ENCODE data around the gene ABCC1. TPM values are rescaled to one million over a fixed set of nuclear protein-coding genes. Genes with fewer than 3 reads are reported as not detected.

The ABCC1 gene
- polyA plus RNA-seq, 3 donors = 1.4 to 23.6 (median 3.0) TPM

DNA sequence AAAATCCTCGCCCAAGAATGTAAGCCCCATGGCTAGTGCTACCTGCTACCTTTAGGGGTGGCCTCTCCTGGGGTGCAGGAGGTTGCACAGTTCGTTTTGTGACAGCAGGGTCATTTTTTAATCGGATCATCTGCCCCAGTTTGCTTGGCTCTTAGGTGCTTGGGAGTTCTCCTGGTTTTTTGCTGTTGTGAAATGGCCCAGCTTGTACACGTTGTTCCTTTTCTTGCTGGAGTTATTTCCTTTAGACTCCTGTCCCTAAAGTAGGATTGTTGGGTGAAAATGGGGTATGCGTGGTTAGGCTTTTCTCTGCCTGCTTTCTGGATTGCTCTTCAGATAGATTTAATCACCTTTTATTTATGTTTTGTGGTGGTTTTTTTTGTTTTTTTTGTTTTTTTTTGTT lies 25.8 kb downstream of the ABCC1 start:
- intact Hi-C loops (cut with micrococcal nuclease) = no loop called here
- peaks cover 88% of the 10 kb centered on the region for H4K20me1 ChIP-seq (ENCODE audit: insufficient read depth, low read length)
- Mint-ChIP-seq H3K4me1 (peaks cover 26% of the 10 kb centered on the region), H3K36me3 (peaks cover 39 to 49% of the 10 kb centered on the region in 2 donors), H3K9me3 (peaks cover 31 to 45% (median 34%) of the 10 kb centered on the region in 7 donors), H3K27ac (peak overlapping the region in 5 of 7 donors; percentile 5 to 68 (median 25)), H3K4me3 (no peak overlapping the region), H3K27me3 (ENCODE audit: low read depth in 3 of 3) (no peaks in the 10 kb centered on the region)
- no peak overlapping the region for H3K4me2 ChIP-seq (replicated peaks; ENCODE audit: extremely low read depth, low read length, poor library complexity, severe bottlenecking)
- no peaks in the 10 kb centered on the region for H3K27me3 ChIP-seq (ENCODE audit: control insufficient read depth in 2 of 2, insufficient read depth in 2 of 2, low read length in 2 of 2)
- H3K4me1 ChIP-seq (ENCODE audit: control insufficient read depth in 1 of 2, insufficient read depth in 2 of 2, low read length in 2 of 2) = peaks cover 12 to 13% of the 10 kb centered on the region in 2 donors
- peaks cover 5 to 34% of the 10 kb centered on the region in 2 donors for H3K36me3 ChIP-seq (replicated peaks in 1 of 2; ENCODE audit: control insufficient read depth in 1 of 2, insufficient read depth in 2 of 2, low read length in 2 of 2)
- DNase-seq = no peak
- peaks cover 18 to 44% of the 10 kb centered on the region in 2 donors for H3K9me3 ChIP-seq (replicated peaks in 1 of 2; ENCODE audit: control insufficient read depth in 1 of 2, insufficient read depth in 1 of 2, low read length in 2 of 2)
- H3K4me3 ChIP-seq (replicated peaks in 1 of 3; ENCODE audit: low read depth in 2 of 3, low read length in 3 of 3) = no peak overlapping the region
- TF ChIP-seq, protein P1, sequence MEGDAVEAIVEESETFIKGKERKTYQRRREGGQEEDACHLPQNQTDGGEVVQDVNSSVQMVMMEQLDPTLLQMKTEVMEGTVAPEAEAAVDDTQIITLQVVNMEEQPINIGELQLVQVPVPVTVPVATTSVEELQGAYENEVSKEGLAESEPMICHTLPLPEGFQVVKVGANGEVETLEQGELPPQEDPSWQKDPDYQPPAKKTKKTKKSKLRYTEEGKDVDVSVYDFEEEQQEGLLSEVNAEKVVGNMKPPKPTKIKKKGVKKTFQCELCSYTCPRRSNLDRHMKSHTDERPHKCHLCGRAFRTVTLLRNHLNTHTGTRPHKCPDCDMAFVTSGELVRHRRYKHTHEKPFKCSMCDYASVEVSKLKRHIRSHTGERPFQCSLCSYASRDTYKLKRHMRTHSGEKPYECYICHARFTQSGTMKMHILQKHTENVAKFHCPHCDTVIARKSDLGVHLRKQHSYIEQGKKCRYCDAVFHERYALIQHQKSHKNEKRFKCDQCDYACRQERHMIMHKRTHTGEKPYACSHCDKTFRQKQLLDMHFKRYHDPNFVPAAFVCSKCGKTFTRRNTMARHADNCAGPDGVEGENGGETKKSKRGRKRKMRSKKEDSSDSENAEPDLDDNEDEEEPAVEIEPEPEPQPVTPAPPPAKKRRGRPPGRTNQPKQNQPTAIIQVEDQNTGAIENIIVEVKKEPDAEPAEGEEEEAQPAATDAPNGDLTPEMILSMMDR (IDR thresholded peaks at IDR 0.05) = no peak
- H3K79me2 ChIP-seq (ENCODE audit: insufficient read depth, low read length) = peaks cover 78% of the 10 kb centered on the region
- 88% methylated on average over 3 of the region's 5 CpGs for WGBS (ENCODE audit: insufficient coverage)
- no peak overlapping the region for H3K9ac ChIP-seq (ENCODE audit: insufficient read depth, low read length, poor library complexity, severe bottlenecking)
- no peak overlapping the region for H2AFZ ChIP-seq (ENCODE audit: insufficient read depth, low read depth, low read length, poor library complexity, severe bottlenecking)
- H3K27ac ChIP-seq (ENCODE audit: low read depth in 1 of 2, low read length in 2 of 2) = peak overlapping the region in 1 of 2 donors; percentile 7

DNA sequence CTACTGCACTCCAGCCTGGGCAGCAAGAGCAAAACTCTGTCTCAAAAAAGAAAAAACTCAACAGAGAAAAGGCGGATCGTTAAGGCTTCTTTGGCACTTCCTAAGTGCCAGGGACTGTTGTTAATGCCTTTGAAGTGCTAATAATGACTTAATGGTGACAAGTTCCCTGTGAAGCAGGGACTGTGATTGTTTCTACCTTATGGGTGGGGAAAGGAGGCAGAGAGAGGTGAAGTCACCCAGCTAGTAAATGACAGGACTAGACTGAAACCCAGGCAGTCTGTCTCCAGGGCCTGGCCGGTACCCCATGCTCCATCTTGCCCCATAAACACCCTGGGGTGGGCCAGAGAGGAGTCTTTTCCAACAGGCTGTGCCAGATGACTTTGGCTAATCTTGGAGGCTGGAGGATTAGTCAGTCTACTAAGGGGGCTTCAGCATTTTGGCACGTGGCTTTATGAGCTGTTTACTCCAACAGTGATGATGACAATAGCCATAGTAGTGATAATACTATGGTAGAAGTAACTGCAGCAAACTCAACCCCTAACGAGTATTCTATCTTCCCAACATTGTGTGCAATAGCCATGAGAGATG lies 26.9 kb downstream of the ABCC1 start:
- Histone ChIP-seq H3K9me3 (replicated peaks in 1 of 2; ENCODE audit: control insufficient read depth in 1 of 2, insufficient read depth in 1 of 2, low read length in 2 of 2) (peaks cover 29 to 44% of the 10 kb centered on the region in 2 donors), H3K4me2 (replicated peaks; ENCODE audit: extremely low read depth, low read length, poor library complexity, severe bottlenecking) (no peak overlapping the region), H3K4me3 (replicated peaks in 1 of 3; ENCODE audit: low read depth in 2 of 3, low read length in 3 of 3) (no peak overlapping the region), H3K79me2 (ENCODE audit: insufficient read depth, low read length) (peaks cover 73% of the 10 kb centered on the region), H4K20me1 (ENCODE audit: insufficient read depth, low read length) (peaks cover 78% of the 10 kb centered on the region), H3K9ac (ENCODE audit: insufficient read depth, low read length, poor library complexity, severe bottlenecking) (no peak overlapping the region), H3K27ac (ENCODE audit: low read depth in 1 of 2, low read length in 2 of 2) (peak overlapping the region; percentile 29 to 52), H3K36me3 (replicated peaks in 1 of 2; ENCODE audit: control insufficient read depth in 1 of 2, insufficient read depth in 2 of 2, low read length in 2 of 2) (peaks cover 0 to 36% of the 10 kb centered on the region in 2 donors), H3K27me3 (ENCODE audit: control insufficient read depth in 2 of 2, insufficient read depth in 2 of 2, low read length in 2 of 2) (no peaks in the 10 kb centered on the region), H3K4me1 (ENCODE audit: control insufficient read depth in 1 of 2, insufficient read depth in 2 of 2, low read length in 2 of 2) (peaks cover 12 to 13% of the 10 kb centered on the region in 2 donors), H2AFZ (ENCODE audit: insufficient read depth, low read depth, low read length, poor library complexity, severe bottlenecking) (no peak overlapping the region)
- Mint-ChIP-seq H3K27me3 (ENCODE audit: low read depth in 3 of 3) (no peaks in the 10 kb centered on the region), H3K4me3 (no peak overlapping the region), H3K9me3 (peaks cover 36 to 49% (median 45%) of the 10 kb centered on the region in 7 donors), H3K36me3 (peaks cover 41 to 52% of the 10 kb centered on the region in 2 donors), H3K27ac (peak overlapping the region in 5 of 7 donors; percentile 35 to 77 (median 75)), H3K4me1 (peaks cover 26% of the 10 kb centered on the region)
- intact Hi-C loops (cut with micrococcal nuclease) = no loop called here
- 89% methylated on average over 2 of the region's 5 CpGs for WGBS (ENCODE audit: insufficient coverage)
- TF ChIP-seq, protein P1 (IDR thresholded peaks at IDR 0.05) = no peak
- no peak for DNase-seq
